HG03457 (cell line): ENCODE measurements around the gene PPP3R1.

Experiments
- ATAC-seq: cut with Tn5 transposase; IDR thresholded peaks from one replicate; pipeline ENCODE4 v1.9.1; 2021; ENCODE audit warnings: moderate number of reproducible peaks; ENCODE audit not compliant: unreplicated experiment

Gene PPP3R1

GRCh38 chr2:68252400-68253218 is at the start of gene PPP3R1:
Gene PPP3R1, minus strand, starts transcription at chr2:68252532. Its CDS starts 405 bp downstream, at chr2:68252127.
- ATAC-seq, result peak; percentile 71

- no peak for ATAC-seq
Measured at GRCh38 chr2:68295516-68295915, 43.2 kb upstream of the PPP3R1 start.

- ATAC-seq, result no peak
Measured at GRCh38 chr2:68294913-68295312, 42.6 kb upstream of the PPP3R1 start.

- ATAC-seq, result no peak
Measured at GRCh38 chr2:68294187-68294586, 41.9 kb upstream of the PPP3R1 start.

GRCh38 chr2:68293755-68294154 is 41.4 kb upstream of the PPP3R1 start:
- ATAC-seq, result no peak

GRCh38 chr2:68293024-68293423 is 40.7 kb upstream of the PPP3R1 start:
- no peak for ATAC-seq

GRCh38 chr2:68292108-68292710 is 39.9 kb upstream of the PPP3R1 start:
- ATAC-seq, result no peak

GRCh38 chr2:68291314-68291713 is 39.0 kb upstream of the PPP3R1 start:
- ATAC-seq, result no peak

- ATAC-seq, result no peak
Measured at GRCh38 chr2:68290901-68291300, 38.6 kb upstream of the PPP3R1 start.

- no peak for ATAC-seq
Measured at GRCh38 chr2:68287580-68288441, 35.5 kb upstream of the PPP3R1 start.

GRCh38 chr2:68284896-68285295 is 32.6 kb upstream of the PPP3R1 start:
- ATAC-seq, result no peak

- ATAC-seq, result no peak
Measured at GRCh38 chr2:68283419-68283812, 31.1 kb upstream of the PPP3R1 start.

GRCh38 chr2:68282811-68283418 is 30.6 kb upstream of the PPP3R1 start:
- ATAC-seq, result no peak

GRCh38 chr2:68280796-68281195 is 28.5 kb upstream of the PPP3R1 start:
- ATAC-seq, result no peak

GRCh38 chr2:68280348-68280747 is 28.0 kb upstream of the PPP3R1 start:
- ATAC-seq, result no peak

- no peak for ATAC-seq
Measured at GRCh38 chr2:68279691-68280090, 27.4 kb upstream of the PPP3R1 start.

- ATAC-seq, result no peak
Measured at GRCh38 chr2:68278169-68278568, 25.8 kb upstream of the PPP3R1 start.

- ATAC-seq, result no peak
Measured at GRCh38 chr2:68274022-68274421, 21.7 kb upstream of the PPP3R1 start.

- ATAC-seq, result no peak
Measured at GRCh38 chr2:68272246-68272994, 20.1 kb upstream of the PPP3R1 start.

- no peak for ATAC-seq
Measured at GRCh38 chr2:68266655-68267054, 14.3 kb upstream of the PPP3R1 start.
